A673 (cell line): ENCODE data around the gene ABHD17A.

ENCODE experiments used
- CTCF ChIP-seq: fragments of 300-800, 200-600 bp; sonication (generic); conservative IDR thresholded peaks from 2 replicates; pipeline ENCODE4 v1.5.1; 2017; ENCODE audit warnings: low read depth, mild to moderate bottlenecking, antibody characterized with exemption, low read length, moderate library complexity, mixed read lengths
- EZH2 ChIP-seq: fragments of 200-600 bp; sonication (generic); IDR thresholded peaks from 2 replicates; pipeline ENCODE4 v1.6.1; 2017; ENCODE audit warnings: borderline replicate concordance, low read depth, mild to moderate bottlenecking, mixed read lengths, antibody characterized with exemption, low read length; ENCODE audit not compliant: poor library complexity, severe bottlenecking

GRCh38 chr19:1841209-1841924, 43.9 kb downstream of the ABHD17A start:
- TF ChIP-seq CTCF (no peak), EZH2 (no peak)
